ENCODE data around the gene KRT35.

KRT35 gene

DNA sequence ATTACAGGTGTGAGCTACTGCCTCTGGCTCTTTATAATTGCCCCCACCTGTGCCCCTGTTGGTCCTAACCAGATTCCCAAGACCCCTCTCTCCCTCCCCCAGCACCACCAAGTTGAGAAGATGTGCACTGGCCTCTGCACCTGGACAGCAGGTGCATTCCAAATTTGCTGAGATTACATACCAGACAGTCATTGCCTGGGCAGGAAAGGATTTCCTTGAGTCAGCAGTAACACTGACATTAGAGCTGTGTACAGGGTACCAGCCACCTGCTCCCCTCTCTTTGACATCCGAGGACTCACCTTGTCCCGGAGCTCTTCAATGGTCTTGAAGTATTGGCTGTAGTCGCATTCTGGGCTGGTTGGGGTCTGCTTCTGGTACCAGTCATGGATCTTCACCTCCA lies 37.1 kb upstream of the KRT35 start:
- TF ChIP-seq, protein P1, sequence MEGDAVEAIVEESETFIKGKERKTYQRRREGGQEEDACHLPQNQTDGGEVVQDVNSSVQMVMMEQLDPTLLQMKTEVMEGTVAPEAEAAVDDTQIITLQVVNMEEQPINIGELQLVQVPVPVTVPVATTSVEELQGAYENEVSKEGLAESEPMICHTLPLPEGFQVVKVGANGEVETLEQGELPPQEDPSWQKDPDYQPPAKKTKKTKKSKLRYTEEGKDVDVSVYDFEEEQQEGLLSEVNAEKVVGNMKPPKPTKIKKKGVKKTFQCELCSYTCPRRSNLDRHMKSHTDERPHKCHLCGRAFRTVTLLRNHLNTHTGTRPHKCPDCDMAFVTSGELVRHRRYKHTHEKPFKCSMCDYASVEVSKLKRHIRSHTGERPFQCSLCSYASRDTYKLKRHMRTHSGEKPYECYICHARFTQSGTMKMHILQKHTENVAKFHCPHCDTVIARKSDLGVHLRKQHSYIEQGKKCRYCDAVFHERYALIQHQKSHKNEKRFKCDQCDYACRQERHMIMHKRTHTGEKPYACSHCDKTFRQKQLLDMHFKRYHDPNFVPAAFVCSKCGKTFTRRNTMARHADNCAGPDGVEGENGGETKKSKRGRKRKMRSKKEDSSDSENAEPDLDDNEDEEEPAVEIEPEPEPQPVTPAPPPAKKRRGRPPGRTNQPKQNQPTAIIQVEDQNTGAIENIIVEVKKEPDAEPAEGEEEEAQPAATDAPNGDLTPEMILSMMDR (IDR thresholded peaks at IDR 0.05), result no peak

DNA sequence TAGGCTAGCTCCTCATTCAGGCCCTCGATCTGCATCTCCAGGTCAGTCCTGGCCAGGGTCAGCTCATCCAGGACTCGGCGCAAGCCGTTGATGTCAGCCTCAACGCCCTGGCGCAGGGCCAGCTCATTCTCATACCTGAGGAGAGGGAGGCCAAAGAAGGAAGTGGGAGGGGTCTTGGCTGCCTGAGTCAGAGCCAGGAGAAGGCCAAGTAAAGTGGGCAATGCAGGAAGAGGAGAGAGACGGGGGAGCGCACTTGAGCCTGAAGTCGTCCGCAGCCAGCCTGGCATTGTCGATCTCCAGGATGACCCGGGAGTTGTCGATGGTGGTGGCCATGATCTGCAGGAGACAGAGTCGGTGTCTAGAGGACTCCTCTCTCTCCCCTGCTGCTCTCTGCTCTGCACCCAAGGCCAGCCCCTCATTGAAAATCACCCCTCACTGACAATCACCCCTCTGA lies 35.9 kb upstream of the KRT35 start:
- TF ChIP-seq, protein P1 (IDR thresholded peaks at IDR 0.05), result no peak

DNA sequence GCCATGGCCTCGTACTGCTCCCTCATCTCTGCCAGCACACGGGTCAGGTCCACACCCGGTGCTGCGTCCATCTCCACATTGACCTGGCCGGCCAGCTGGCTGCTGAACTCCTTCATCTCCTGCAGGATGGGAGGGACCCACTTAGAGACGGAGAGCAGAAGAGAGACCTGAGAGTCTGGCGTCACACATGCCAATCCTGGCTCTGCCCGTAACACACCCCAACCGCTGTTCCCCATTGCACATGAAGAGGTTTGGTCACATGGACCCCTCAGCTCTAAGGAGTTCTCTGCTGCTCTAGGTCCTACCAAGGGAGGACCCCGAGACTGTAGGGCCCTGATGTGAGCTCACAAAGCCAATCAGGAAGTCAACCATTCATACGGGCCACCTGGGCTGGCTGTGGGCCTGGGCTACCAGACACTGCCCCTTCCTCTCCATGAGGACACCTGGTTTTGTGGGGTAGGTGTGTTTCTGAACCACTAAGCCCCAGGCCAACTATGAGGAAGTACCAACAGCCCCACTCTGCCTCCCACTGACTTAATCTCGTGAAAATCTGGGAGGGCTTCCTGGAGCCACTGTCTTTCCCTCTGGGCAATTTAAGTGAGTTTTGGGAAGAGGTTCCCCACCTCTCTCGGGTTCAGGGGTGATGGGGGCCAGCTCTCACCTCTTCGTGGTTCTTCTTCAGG lies 35.3 kb upstream of the KRT35 start:
- TF ChIP-seq, protein P1 (IDR thresholded peaks at IDR 0.05), result no peak

DNA sequence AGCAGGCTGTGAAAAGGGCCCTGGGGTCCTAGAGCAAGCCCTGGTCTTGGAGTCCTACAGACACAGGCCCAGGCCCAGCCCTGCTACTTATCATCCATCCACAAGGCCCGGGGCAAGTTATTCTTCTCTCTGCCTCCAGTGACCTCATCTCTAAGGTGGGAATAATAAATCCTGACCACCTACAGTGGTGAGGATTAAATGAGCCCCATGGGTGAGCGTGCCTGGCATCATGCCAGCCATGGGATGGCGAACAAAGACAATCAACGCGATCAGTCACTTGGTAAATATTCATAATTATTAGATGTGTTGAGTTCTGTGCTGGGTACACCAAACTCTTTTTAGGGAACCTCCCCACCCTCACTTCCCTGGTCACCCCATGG lies 32.2 kb upstream of the KRT35 start:
- TF ChIP-seq, protein P1 (IDR thresholded peaks at IDR 0.05), result no peak

DNA sequence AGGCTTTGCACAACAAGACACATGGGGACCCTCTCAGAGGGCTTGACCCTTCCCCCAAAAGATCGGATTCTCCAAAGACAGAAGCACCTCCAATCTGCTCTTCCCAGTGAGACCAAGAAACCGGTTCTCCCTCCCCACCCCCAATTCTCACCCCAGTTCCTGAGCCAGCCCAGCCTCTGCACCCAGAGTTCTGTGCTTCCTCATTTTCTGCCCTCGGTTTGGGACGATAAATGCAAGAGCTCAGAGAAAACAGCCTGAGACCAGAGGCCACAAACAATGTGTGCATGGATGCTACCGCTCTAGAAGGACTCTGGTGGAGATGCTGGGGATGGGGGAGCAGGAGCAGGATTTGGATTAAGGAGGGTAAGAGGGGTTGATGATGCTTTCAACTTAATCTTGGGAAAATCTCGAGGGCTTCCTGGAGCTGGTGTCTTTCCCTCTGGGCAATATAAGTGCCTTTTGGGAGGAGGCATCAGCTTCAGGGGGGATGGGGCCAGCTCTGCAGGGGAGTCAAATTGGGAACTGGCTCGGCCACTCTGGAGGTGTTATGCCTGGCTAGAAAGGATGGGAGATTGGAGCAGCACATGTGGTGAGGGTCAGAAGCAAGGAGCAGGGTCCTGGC lies 31.7 kb upstream of the KRT35 start:
- TF ChIP-seq, protein P1 (IDR thresholded peaks at IDR 0.05), result no peak

DNA sequence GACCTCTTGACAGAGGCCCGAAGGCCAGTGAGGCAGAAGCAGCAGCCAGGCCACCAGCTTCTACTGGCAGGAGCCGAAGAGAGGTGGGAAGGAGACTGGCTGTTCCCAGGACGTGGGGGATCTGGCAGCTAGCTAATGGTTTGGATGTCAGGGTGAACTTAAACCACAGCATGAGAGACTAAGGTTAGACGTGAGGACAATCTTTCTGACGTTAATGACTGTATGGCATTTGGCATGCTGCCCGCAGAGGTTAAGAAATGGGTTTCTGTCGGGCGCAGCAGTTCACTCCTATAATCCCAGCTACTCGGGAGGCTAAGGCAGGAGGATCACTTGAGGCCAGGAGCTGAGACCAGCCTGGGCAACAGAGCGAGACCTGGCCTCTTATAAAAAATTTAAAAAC lies 30.8 kb upstream of the KRT35 start:
- TF ChIP-seq, protein P1 (IDR thresholded peaks at IDR 0.05), result no peak

DNA sequence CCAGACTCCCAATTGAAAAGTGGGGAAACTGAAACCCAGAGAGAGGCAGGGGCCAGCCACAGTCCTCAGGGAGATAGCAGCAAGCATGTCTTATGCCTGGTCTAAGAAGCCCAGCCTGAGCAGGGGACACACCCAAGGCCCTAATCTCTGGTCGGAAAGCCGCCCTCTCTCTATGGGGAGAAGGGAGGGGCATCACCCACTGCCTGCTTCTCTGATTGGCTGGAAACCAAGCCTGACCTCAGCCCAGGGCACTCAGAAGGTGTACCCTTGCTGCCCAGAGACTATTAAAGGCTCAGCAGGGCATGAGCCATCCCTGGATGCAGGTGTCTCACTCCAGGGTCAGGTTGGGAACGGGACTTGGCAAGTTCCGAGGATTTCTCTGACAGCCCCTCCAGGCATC lies 30.2 kb upstream of the KRT35 start:
- TF ChIP-seq, protein P1 (IDR thresholded peaks at IDR 0.05), result no peak

All from LNCAP (cell line).